ENCODE results near the gene CACNA2D3.

- TF ChIP-seq EZH2 (IDR thresholded peaks at IDR 0.05; ENCODE audit: low read depth) (no peak), CTCF (conservative IDR thresholded peaks at IDR 0.05) (no peak)
Measured at GRCh38 chr3:54850484-54851018, 728.2 kb downstream of the CACNA2D3 start.

All from PC-9 (cell line).